Liver (tissue), 9 donors: ENCODE data around the gene RNASEH2A. TPM values are rescaled to one million over a fixed set of nuclear protein-coding genes. Genes with fewer than 3 reads are reported as not detected.
A peak's percentile ranks its signal among the peaks of the same experiment; 100 is the strongest.

Experiments
- DNase-seq: peaks from one replicate; pipeline ENCODE4 v3.0.0-alpha.2; 2017; ENCODE audit warnings: low spot score
- H3K27ac ChIP-seq, 2 donors: one replicate each; pipeline ENCODE4 v1.7.0; 2013; ENCODE audit warnings: inconsistent platforms in 2 of 2, low read length in 2 of 2, control low read depth in 1 of 2, low read depth in 1 of 2, mild to moderate bottlenecking in 1 of 2
- H3K27me3 ChIP-seq, 4 donors: one replicate each; pipeline versions ENCODE4 v1.6.1 to v1.7.0; 2013; ENCODE audit warnings: low read length in 3 of 4, inconsistent platforms in 1 of 4, mild to moderate bottlenecking in 1 of 4, moderate library complexity in 1 of 4; ENCODE audit not compliant: control insufficient read depth in 4 of 4, insufficient read depth in 4 of 4
- H3K36me3 ChIP-seq, 4 donors: one replicate each; pipeline versions ENCODE4 v1.6.1 to v1.7.0; 2013; ENCODE audit warnings: low read length in 3 of 4, mild to moderate bottlenecking in 3 of 4, low read depth in 1 of 4, moderate library complexity in 1 of 4; ENCODE audit not compliant: control insufficient read depth in 4 of 4, insufficient read depth in 3 of 4
- H3K4me1 ChIP-seq, 4 donors: one replicate each; pipeline versions ENCODE4 v1.6.1 to v1.7.0; 2013; ENCODE audit warnings: low read length in 3 of 4, mild to moderate bottlenecking in 3 of 4, moderate library complexity in 1 of 4; ENCODE audit not compliant: control insufficient read depth in 4 of 4, insufficient read depth in 4 of 4
- H3K4me3 ChIP-seq, 3 donors: one replicate each; pipeline versions ENCODE4 v1.6.1 to v1.7.0; 2013; ENCODE audit warnings: low read length in 3 of 3, control low read depth in 1 of 3, low read depth in 1 of 3, mild to moderate bottlenecking in 1 of 3
- H3K9ac ChIP-seq, 2 donors: one replicate each; pipeline ENCODE4 v1.7.0; 2013; ENCODE audit warnings: low read length in 2 of 2, mild to moderate bottlenecking in 2 of 2, moderate library complexity in 2 of 2, control low read depth in 1 of 2, low read depth in 1 of 2
- H3K9me3 ChIP-seq, 4 donors: one replicate each; pipeline versions ENCODE4 v1.6.1 to v1.7.0; 2013; ENCODE audit warnings: low read length in 3 of 4; ENCODE audit not compliant: control insufficient read depth in 4 of 4
- EGR1 ChIP-seq, 2 donors: IDR thresholded peaks; 2 replicates each; pipeline ENCODE4 v1.6.1; 2016 to 2018; ENCODE audit warnings: antibody characterized with exemption in 2 of 2, low read depth in 2 of 2
- FOXA1 ChIP-seq: IDR thresholded peaks from 2 replicates; pipeline ENCODE4 v1.6.1; 2016; ENCODE audit warnings: antibody characterized with exemption
- GABPA ChIP-seq, 2 donors: IDR thresholded peaks in 1 of 2; conservative IDR thresholded peaks in 1 of 2; 2 replicates each; pipeline ENCODE4 v1.6.1; 2016; ENCODE audit warnings: antibody characterized with exemption in 2 of 2, mild to moderate bottlenecking in 1 of 2, moderate library complexity in 1 of 2
- HNF4G ChIP-seq: IDR thresholded peaks from 2 replicates; pipeline ENCODE4 v1.6.1; 2016; ENCODE audit warnings: antibody characterized with exemption
- JUND ChIP-seq, 2 donors: IDR thresholded peaks; 2 replicates each; pipeline ENCODE4 v1.6.1; 2016; ENCODE audit warnings: antibody characterized with exemption in 2 of 2
- NR2F2 ChIP-seq: IDR thresholded peaks from 2 replicates; pipeline ENCODE4 v1.6.1; 2016; ENCODE audit warnings: antibody characterized with exemption
- RAD21 ChIP-seq, 2 donors: IDR thresholded peaks; 2 replicates each; pipeline ENCODE4 v1.6.1; 2016; ENCODE audit warnings: antibody characterized with exemption in 2 of 2, mild to moderate bottlenecking in 2 of 2
- RXRA ChIP-seq, 2 donors: IDR thresholded peaks; 2 replicates each; pipeline ENCODE4 v1.6.1; 2017 to 2018; ENCODE audit warnings: antibody characterized with exemption in 2 of 2, mild to moderate bottlenecking in 1 of 2
- SP1 ChIP-seq: IDR thresholded peaks from 2 replicates; pipeline ENCODE4 v1.6.1; 2018; ENCODE audit warnings: antibody characterized with exemption, mild to moderate bottlenecking
- TAF1 ChIP-seq: conservative IDR thresholded peaks from 2 replicates; pipeline ENCODE4 v1.6.1; 2016; ENCODE audit warnings: antibody characterized with exemption, mild to moderate bottlenecking
- YY1 ChIP-seq: IDR thresholded peaks from 2 replicates; pipeline ENCODE4 v1.6.1; 2016; ENCODE audit warnings: antibody characterized with exemption, mild to moderate bottlenecking
- WGBS: extraction: QIAGEN DNeasy Blood & Tissue Kit; methylation state at CpG from one replicate; pipeline ENCODE4 v1.1.7; 2013; 5-methylcytosine and 5-hydroxymethylcytosine counted together
- polyA plus RNA-seq, 2 donors: library from polyadenylated mRNA; stranded (reverse) in 1 of 2; unstranded in 1 of 2; fragments of 200-250 nt in 1 of 2; fragments of >200 nt in 1 of 2; fragmentation: Nextera tagmentation in 1 of 2; extraction: Ambion mirVana in 1 of 2; gene quantifications; one replicate each; pipeline versions ENCODE4 v1.2.1 to v1.2.3, GENCODE V29; 2013 to 2015
- total RNA-seq, 2 donors: library from RNA; depleted of rRNA; stranded (reverse); fragments of >200 nt; gene quantifications; one replicate each; pipeline ENCODE4 v1.2.3, GENCODE V29; 2014
- TF ChIP-seq, protein P1 (sequence below): fragments of 150-350 bp; IDR thresholded peaks from 2 replicates; pipeline ENCODE4 v1.5.1; 2017; ENCODE audit warnings: improper control_type of control experiment, low read depth, low read length; ENCODE audit not compliant: missing input control
- TF ChIP-seq, protein P2 (sequence below): IDR thresholded peaks from 2 replicates; pipeline ENCODE4 v1.6.1; 2016; ENCODE audit warnings: antibody characterized with exemption
- TF ChIP-seq, protein P3 (sequence below): IDR thresholded peaks from 2 replicates; pipeline ENCODE4 v1.6.1; 2016; ENCODE audit warnings: antibody characterized with exemption, mild to moderate bottlenecking
- TF ChIP-seq, protein P4 (sequence below): IDR thresholded peaks from 2 replicates; pipeline ENCODE4 v1.6.1; 2016; ENCODE audit warnings: antibody characterized with exemption
- donor health status: healthy.
- donor health status: healthy.
- donor health status: healthy.
- donor health status: healthy.
- donor health status: healthy.

The RNASEH2A gene
- total RNA-seq (10 to 100 TPM in 1 of 2 donors, 1 to 10 TPM in 1; 1.8 to 17.5 TPM), polyA plus RNA-seq (1 to 10 TPM; 2.3 to 4.6 TPM)

DNA sequence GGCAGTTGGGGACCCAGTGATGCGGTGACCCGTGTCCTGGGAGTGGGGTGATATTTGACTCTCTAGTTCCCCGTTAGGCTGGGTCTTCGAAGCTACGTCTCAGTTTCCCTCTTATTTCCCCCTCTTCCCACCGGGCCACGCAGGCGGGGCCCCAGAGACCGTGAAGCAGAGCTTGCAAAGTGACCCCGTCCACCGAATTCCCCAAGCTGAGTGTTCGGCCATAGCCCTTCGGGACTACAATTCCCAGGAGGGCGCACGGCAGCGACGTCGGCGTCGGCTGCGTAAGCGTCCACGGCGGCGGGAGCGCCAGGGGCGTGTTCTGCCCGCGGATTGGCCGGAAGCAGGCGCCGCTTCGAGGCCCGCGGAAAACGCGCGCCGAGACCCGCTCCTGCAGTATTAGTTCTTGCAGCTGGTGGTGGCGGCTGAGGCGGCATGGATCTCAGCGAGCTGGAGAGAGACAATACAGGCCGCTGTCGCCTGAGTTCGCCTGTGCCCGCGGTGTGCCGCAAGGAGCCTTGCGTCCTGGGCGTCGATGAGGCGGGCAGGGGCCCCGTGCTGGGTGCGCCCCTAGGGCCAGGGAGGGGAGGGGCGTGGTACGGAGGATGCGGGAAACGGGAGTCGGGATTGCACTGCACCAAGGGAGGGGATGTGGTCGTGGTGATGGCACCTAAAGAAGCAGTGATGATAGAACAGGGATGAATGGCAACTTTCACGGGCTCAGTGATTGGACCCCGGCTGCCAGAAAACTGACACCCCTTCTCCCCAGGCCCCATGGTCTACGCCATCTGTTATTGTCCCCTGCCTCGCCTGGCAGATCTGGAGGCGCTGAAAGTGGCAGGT lies at the start of gene RNASEH2A:
TSS of gene RNASEH2A (plus strand) at position 343 of the 840 bp plus-strand sequence. CDS start at position 433, 90 bp downstream.
- Histone ChIP-seq H3K36me3 (no peaks in the 10 kb centered on the region), H3K27ac (peak within 1 kb of the TSS in 1 of 2 donors; percentile 10), H3K9me3 (no peaks in the 10 kb centered on the region), H3K9ac (peak within 1 kb of the TSS in 1 of 2 donors; percentile 41), H3K27me3 (no peaks in the 10 kb centered on the region), H3K4me3 (peak within 1 kb of the TSS; percentile 22 to 67 (median 51)), H3K4me1 (peaks cover 0 to 19% (median 17%) of the 10 kb centered on the region in 4 donors)
- 4% methylated on average over 66 of the region's 66 CpGs for WGBS
- peak; percentile 89 for DNase-seq
- peak; percentile 93 for TF ChIP-seq YY1
- peak in 1 of 2 donors; percentile 69 for TF ChIP-seq GABPA (IDR thresholded peaks at IDR 0.05 in 1 of 2, conservative IDR thresholded peaks at IDR 0.05 in 1 of 2)
- TF ChIP-seq SP1: peak; percentile 18
- TF ChIP-seq EGR1 (IDR thresholded peaks at IDR 0.05; ENCODE audit: low read depth in 2 of 2): peak in 1 of 2 donors; percentile 51
- TF ChIP-seq, protein P1, sequence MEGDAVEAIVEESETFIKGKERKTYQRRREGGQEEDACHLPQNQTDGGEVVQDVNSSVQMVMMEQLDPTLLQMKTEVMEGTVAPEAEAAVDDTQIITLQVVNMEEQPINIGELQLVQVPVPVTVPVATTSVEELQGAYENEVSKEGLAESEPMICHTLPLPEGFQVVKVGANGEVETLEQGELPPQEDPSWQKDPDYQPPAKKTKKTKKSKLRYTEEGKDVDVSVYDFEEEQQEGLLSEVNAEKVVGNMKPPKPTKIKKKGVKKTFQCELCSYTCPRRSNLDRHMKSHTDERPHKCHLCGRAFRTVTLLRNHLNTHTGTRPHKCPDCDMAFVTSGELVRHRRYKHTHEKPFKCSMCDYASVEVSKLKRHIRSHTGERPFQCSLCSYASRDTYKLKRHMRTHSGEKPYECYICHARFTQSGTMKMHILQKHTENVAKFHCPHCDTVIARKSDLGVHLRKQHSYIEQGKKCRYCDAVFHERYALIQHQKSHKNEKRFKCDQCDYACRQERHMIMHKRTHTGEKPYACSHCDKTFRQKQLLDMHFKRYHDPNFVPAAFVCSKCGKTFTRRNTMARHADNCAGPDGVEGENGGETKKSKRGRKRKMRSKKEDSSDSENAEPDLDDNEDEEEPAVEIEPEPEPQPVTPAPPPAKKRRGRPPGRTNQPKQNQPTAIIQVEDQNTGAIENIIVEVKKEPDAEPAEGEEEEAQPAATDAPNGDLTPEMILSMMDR: peak; percentile 1
- no peak for TF ChIP-seq RAD21 (IDR thresholded peaks at IDR 0.05)

DNA sequence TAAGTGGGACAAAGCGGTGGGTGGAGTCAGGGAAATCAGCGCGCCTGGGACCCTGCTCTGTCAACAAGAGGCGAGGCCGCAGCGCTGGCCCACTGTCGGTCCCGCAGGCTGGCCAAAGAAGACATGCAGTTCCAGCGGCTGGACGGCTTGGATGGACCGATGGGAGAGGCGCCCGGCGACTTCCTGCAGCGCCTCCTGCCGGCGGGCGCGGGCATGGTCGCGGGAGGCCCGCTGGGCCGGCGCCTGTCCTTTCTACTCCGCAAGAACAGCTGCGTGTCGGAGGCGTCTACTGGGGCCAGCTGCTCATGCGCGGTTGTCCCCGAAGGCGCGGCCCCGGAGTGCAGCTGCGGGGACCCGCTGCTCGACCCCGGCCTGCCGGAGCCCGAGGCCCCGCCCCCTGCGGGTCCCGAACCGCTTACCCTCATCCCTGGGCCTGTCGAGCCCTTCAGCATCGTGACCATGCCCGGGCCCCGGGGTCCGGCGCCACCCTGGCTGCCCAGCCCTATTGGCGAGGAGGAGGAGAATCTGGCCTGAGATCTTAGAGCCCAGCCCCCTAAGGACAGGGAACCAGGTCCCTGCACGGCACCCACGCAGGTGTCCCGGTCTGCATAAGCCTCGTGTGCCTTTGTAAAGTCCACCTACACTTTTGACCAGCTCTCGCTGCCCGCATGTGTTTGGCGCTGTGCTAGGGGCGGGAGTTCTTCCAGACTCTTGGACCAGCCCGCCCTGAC lies 48.7 kb upstream of the RNASEH2A start:
- H3K27ac ChIP-seq: no peak overlapping the region
- H3K36me3 ChIP-seq: peaks cover 0 to 4% (median 0%) of the 10 kb centered on the region in 4 donors
- H3K9ac ChIP-seq: no peak overlapping the region
- H3K4me3 ChIP-seq: peak overlapping the region in 1 of 3 donors; percentile 46
- H3K27me3 ChIP-seq: peaks cover 0 to 2% (median 0%) of the 10 kb centered on the region in 4 donors
- peaks cover 2 to 8% (median 6%) of the 10 kb centered on the region in 4 donors for H3K4me1 ChIP-seq
- DNase-seq: peak; percentile 82
- 3% methylated on average over 60 of the region's 60 CpGs for WGBS
- TF ChIP-seq, protein P2, sequence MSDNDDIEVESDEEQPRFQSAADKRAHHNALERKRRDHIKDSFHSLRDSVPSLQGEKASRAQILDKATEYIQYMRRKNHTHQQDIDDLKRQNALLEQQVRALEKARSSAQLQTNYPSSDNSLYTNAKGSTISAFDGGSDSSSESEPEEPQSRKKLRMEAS: no peak
- TF ChIP-seq FOXA1 (no peak), RAD21 (IDR thresholded peaks at IDR 0.05) (peak; percentile 73 to 83), HNF4G (no peak), YY1 (no peak), RXRA (IDR thresholded peaks at IDR 0.05) (no peak), TAF1 (no peak), SP1 (no peak), JUND (IDR thresholded peaks at IDR 0.05) (no peak), NR2F2 (no peak)
- TF ChIP-seq, protein P3, sequence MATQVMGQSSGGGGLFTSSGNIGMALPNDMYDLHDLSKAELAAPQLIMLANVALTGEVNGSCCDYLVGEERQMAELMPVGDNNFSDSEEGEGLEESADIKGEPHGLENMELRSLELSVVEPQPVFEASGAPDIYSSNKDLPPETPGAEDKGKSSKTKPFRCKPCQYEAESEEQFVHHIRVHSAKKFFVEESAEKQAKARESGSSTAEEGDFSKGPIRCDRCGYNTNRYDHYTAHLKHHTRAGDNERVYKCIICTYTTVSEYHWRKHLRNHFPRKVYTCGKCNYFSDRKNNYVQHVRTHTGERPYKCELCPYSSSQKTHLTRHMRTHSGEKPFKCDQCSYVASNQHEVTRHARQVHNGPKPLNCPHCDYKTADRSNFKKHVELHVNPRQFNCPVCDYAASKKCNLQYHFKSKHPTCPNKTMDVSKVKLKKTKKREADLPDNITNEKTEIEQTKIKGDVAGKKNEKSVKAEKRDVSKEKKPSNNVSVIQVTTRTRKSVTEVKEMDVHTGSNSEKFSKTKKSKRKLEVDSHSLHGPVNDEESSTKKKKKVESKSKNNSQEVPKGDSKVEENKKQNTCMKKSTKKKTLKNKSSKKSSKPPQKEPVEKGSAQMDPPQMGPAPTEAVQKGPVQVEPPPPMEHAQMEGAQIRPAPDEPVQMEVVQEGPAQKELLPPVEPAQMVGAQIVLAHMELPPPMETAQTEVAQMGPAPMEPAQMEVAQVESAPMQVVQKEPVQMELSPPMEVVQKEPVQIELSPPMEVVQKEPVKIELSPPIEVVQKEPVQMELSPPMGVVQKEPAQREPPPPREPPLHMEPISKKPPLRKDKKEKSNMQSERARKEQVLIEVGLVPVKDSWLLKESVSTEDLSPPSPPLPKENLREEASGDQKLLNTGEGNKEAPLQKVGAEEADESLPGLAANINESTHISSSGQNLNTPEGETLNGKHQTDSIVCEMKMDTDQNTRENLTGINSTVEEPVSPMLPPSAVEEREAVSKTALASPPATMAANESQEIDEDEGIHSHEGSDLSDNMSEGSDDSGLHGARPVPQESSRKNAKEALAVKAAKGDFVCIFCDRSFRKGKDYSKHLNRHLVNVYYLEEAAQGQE: no peak
- TF ChIP-seq, protein P1: peak; percentile 92
- TF ChIP-seq, protein P4, sequence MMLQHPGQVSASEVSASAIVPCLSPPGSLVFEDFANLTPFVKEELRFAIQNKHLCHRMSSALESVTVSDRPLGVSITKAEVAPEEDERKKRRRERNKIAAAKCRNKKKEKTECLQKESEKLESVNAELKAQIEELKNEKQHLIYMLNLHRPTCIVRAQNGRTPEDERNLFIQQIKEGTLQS: no peak
- no peaks in the 10 kb centered on the region for H3K9me3 ChIP-seq
